ENCODE results near the gene PLPP4.

DNA sequence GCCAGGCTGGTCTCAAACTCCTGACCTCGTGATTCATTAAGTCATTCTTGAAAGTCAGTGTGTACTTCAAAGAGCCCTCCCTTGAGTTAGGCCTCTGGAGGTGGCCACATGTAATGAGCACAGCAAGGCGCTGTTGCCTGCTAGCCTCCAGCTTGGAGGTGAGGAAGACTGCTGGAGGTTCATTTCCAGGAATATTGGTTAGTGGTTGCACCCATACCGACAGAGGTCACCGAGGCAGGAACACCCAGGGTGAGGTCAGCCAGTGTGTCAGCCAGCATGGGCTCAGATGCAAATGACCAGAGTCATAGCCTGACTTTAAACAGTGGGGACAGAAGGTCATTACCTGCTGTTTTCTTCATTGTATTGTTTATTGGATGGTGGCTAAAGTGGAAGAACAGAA lies 85.0 kb downstream of the PLPP4 start:
- TF ChIP-seq CTCF (conservative IDR thresholded peaks at IDR 0.05; ENCODE audit: low read depth, low read length), result no peak
- TF ChIP-seq EZH2 (IDR thresholded peaks at IDR 0.05; ENCODE audit: low read length, unreplicated experiment), result no peak

All from PC-3 (cell line).